Bone marrow (tissue), 2 donors: ENCODE measurements around the gene KLHL41.

Experiments used
- DNase-seq, 2 donors: peaks; one replicate each; lab custom pipeline; 2025; lab: John Stamatoyannopoulos, UW

Gene KLHL41

DNA sequence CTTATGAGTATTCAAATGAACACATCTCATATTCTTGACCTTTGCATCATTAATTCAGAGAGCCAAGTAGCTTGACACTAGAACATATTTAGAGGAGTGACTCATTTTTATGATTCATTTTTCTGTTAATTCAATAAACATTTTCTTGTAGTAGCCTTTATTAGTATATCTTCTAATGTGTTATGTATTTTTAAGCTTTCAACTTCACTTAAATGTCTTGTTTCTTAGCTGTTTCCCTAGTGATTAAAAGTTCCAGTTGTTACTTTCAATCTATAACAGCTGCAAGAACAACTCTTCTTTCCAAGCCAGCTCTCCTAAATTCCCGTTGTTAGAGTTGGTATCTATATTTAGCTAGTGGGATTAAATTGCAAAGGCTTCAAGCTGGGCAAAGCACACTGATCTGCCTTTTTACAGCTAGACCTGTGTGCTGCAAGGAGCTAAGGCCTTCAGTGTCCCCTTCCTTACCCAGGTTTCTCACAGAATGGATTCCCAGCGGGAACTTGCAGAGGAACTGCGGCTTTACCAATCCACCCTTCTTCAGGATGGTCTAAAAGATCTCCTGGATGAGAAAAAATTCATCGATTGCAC, at the start of gene KLHL41:
KLHL41 (plus strand) TSS at position 405 of the 588 bp plus-strand sequence; CDS start at position 482, 77 bp downstream.
- no peak for DNase-seq

DNA sequence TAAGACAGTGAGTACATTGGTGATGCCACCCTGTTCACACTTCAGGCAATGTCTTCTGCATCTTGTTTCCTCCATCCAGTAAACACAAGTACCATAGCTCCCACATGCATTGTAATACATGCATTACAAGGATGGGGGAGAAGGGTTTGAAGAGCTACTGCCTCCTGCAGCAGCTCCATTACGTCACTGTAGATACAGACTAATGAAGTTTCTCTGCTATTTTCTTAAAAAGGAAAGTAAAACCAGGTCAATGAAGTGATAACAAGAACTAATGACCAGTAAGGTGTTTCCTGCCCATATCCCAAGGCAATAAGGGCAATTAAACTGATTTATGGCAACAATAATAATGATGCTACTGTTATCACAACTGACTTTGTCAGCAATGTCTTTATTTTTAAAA, 48.4 kb upstream of the KLHL41 start:
- DNase-seq, result no peak

DNA sequence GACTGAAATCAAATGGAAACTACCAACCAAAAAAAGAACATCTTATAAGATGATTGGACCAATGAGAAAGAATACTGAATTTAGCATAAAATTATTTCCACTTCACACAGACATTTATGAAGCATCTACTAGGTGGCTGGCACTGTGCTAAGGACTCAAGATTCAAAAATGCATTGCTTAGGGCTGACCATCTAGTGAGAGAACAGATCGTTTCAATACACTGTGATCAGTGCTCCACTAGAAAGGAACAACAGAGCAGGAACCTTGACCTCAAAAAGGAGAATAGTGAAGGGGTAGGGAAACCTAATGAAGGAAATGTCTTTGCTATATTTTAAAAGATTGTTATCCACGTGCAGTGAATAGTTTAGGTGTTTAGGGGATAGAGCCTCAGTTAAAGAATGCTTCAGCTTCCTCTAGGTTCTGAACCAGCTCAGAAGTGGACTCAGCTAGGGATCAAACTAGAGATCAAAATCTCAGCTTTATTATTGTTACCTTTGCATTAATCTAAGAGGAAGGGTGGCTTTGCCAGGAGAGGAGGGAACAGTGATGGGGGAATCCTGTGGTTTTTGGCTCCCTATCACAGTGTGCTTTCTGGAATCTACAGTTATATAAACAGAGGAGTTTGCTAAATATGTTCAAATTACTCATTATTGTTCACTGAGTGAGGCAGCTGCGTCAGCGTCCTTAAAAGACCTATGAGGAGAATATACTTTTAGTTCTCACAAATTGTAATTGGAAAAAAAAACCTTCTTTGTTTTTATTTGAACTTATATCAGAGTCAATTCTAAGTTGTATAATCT, 46.4 kb upstream of the KLHL41 start:
- DNase-seq, result no peak

DNA sequence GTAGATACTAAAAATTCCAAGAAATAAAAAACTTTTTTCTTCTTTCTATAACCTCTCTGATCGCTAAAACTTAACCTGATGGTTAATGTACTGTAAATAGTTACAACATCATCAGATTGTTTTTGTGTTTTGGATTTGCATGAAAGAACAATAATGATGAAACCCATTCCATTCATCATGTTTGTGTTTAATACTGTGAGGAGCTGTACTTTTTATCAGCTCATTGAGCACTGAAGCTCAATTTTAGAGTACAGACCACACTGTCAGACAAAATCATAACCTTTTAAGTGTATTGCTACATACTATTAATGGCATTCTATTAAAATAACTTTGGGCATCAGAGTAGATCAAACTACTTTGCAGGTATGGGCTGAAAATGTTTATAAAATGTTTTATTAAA, 45.0 kb upstream of the KLHL41 start:
- no peak for DNase-seq

DNA sequence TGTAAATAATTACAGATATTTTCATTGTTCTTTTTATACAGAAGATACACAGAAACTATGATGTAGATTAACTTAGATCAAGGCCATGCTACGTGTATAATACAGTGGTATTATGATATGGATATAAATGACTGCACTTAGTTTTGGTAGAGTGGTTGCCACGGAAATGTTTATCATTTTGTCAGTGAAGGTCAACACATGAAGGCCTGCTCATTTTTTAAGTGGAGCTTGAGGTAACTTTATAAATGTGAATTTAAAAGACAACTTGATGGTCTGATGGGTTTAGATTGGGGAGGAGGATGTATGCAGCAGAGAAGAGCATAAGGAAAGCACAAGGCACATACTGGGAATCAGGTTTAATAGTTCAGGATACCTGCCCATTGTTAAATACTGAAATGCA, 44.6 kb upstream of the KLHL41 start:
- peak in 1 of 2 donors; percentile 14 for DNase-seq

DNA sequence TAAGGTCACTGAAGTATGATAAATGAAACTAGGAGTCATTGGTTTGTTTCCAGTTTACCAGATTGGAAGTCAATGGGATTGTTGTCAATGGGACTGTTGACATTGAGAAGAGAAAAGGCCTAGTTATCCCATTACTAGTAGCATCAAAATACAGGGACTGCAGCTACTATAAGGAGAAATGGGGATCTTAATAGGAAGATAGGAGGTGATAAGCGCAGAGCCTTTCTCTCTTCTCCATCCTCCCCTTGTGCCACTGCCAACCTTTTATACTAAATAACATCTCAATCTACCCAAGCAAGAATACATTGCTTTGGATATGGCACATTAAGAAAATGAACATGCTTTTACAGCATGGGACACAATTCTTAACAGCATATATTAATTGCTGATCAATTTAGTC, 40.7 kb upstream of the KLHL41 start:
- DNase-seq, result no peak

DNA sequence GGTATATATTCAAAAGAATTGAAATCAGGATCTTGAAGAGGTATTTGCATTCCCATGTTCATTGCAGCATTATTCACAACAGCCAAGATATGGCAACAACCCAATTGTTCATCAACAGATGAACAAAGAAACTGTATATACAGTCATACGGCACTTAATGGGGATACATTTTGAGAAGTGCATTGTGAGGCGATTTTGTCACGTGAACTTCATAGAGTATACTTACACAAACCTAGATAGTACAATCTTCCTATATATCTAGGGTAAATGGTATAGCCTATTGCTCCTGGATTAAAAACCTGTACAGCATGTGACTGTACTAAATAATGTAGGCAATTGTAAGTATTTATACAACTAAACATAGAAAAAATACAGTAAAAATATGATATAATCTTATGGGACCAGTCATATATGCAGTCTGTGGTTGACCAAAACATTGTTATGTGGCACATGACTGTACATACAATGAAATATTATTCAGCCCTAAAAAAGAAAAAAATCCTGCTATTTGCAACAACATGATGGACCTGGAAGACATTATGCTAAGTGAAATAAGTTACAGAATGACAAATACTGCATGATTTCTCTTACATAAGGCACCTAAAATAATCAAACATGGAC, 39.4 kb upstream of the KLHL41 start:
- DNase-seq, result no peak

DNA sequence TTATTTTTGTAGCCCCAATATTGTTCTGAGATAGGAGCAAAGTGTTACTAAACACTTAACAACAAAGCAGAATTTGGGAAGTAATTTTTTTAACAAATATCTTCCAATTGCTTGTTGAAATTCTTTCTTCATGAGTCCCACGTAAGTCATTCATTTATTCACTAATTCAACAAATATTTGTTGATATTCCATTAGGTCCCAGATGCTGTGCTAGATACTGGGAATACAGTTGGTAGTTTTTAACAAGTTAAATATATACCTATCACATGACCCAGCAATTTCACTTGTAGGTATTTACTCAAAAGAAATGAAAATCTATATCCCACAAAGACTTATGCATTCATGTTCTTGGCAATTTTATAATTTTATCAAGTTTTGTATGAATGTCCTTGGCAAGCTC, 37.3 kb upstream of the KLHL41 start:
- no peak for DNase-seq

DNA sequence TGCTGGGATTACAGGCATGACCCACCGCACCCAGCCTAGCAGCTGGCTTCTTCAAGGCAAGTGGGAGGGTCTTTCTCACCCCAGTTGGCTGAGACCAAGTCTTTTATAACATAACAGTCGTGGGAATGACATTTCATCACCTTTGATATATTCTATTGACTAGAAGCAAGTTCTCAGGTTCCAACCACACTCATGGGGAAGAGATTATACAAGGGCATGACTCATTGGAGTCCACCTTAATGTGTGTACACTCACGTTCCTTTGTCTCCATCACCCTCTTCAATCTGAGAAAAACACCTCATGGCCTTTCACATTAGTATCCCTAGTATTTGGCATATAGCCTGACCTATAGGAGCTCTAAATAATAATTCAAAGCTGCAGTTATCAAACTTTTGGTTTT, 33.0 kb upstream of the KLHL41 start:
- DNase-seq, result no peak

DNA sequence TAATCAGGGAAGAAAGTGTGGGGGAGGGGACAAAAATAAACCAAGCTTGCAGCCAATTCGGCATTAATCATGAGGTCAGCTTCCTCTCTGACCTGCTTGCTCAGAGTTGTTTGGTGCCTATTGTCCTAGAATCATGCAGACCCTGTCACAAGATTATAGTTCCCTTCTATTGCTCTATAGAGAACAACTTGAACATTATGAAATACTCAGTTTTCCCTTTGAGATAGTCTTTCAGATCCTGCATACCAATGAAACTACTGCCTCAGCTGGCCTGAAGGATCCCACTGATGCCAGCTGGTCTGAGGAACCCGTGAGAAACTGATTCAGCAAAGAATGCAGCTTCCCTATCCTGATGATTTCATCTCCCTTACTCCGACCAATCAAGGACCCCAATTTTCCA, 31.2 kb upstream of the KLHL41 start:
- no peak for DNase-seq

DNA sequence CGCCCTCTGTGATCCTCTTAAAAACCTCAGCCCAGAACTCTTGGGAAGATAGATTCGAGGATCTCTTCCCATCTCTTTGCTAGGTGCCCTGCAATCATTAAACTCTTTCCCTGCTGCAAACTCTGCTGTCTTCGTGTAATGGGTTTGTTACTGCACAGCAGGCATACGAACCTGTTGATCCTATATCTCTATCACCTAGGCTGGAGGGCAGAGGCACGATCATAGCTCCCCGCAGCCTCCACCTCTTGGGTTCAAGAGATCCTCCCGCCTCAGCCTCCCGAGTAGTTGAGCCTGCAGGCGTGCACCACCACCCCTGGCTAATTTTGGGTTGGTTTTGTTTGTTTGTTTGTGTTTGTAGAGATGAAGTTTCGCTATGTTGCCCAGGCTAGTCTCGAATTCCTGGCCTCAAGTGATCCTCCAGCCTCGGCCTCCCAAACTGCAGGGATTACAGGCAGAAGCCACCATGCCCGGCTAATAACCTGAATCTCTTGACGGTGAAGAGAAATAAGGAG, 30.7 kb upstream of the KLHL41 start:
- DNase-seq, result no peak

DNA sequence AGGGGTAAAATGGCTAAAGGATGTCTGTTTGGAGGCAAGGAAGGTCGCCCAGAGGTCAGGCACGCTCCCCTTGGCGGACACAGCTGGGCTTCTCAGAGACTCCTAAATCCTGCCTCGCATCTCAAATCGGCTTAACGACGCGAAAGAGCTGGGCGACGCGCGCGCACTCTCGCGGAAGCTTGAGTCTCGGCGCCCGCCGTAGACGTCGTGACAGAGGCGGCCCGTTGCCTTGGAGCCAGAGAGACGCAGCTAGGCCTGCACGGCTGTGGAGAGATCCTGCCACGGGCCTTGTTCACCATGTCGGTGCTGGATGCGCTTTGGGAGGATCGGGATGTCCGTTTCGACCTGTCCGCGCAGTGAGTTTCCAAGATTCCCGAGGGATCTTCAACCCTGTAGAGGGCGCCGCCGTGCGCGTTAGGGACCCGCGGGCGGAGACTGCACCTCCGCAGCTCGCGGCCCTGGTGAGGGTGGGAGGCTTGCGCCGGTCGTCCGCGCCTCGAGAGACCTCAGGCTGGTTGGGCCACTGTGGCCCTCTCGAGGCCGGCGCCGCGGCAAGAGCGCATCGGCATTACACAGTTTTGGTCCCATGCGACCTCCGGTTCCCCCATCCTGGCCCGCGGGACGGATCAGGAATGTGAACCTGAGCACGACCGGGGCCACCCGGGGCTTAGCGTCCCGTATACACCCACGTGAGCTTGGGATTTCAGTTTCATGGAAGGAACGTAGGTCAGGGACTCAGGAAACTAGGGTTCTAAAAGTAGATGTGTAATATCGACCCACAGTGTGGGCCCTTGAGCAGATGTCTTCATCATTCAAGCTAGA, 30.0 kb upstream of the KLHL41 start, which contains the start of gene BBS5:
BBS5 (plus strand) TSS at position 238 of the 822 bp plus-strand sequence; CDS start at position 298, 60 bp downstream.
- peak; percentile 9 to 72 for DNase-seq

DNA sequence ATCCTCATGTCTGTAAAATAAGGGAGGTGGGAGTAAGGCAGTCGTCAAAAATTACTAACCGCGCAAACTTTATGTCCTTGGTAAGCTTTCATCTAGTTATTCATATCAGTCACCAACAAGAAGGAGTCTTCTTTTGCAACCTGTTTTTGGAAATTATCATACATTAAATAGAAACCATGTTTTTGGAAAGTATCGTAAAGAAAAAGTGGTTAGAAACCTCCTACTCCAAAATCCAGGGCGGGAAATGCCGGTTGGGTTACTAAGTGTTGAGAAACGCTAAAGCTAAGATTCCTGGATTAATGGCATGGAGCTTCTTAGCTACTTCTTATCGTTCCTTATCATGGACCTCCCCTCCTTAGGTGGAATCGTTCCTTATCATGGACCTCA, 29.4 kb upstream of the KLHL41 start:
- DNase-seq, result no peak

DNA sequence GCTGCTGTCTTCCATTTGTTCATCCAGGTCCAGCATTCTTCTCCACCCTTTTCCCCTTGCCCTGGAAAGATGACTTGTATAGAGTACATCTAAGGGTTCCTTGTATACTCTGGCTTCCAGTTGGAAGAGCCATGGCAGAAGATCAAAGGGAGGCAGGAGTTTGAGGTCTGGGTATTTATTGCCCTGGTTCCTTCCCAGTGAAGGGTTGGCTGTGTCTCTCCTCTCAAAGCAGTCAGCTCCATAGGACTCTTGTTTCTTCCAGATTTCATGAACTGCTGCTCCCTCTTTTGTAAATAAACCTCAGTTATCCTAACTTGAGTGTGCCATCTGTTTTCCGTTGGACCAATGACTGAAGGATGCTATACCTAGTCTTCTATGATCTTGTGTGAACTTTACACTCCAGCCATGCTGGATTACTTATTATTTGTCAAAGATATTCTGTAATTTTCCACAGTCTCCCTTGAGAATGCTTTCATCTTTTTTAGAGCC, 23.8 kb upstream of the KLHL41 start:
- DNase-seq, result no peak

DNA sequence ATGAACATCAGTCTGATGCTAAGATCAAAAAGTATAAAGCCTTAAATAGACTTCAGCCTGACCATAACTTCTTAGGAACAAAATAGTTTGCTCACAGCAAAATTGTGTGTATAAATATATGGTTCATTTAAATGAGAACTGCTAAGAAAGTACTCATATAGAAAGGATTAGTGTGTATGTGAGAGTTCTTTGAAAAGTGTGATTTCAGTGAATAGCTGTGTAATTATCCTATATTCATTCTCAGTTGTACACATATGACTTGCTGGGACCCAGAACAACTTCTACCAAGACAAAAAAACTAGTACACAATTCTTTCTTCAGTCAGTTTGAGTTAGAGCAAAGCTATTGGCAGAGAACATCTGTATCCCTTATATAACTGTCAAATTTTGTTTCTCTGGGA, 23.0 kb upstream of the KLHL41 start:
- no peak for DNase-seq

DNA sequence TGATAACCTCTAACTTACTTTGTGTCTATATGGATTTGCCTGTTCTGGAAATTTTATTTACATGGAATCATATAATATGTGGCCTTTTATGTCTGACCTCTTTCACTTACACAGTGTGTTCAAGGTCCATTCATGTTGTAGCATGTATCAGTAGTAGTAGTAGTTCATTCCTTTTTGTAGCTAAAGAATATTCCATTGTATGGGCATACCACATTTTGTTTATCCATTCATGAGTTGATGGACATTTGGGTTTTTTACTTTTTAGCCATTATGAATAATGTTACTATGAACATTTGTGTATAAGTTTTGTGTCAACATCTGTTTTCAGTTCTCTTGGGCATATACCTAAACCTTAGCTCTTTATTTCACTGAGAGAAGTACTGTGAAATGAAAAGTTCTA, 18.7 kb upstream of the KLHL41 start:
- DNase-seq, result no peak

DNA sequence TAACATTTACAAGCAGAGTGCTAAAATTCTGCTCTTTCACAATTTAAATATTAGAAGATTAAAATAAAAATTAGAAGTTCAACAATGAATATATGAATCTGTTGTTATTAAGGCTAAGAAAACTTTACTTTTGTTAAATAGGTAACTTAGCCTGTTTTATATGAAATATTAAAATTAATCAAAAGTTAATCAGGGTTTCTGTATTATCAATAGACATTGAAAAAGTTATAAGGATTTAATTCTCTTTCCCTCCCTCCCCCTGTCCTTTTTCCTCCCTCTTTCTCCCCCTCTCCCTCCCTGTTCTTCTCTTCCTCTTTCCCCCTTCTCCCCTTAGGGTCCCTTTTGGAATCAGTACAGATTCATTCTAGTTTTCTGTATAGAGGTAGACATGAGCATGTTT, 18.1 kb upstream of the KLHL41 start:
- DNase-seq, result no peak

DNA sequence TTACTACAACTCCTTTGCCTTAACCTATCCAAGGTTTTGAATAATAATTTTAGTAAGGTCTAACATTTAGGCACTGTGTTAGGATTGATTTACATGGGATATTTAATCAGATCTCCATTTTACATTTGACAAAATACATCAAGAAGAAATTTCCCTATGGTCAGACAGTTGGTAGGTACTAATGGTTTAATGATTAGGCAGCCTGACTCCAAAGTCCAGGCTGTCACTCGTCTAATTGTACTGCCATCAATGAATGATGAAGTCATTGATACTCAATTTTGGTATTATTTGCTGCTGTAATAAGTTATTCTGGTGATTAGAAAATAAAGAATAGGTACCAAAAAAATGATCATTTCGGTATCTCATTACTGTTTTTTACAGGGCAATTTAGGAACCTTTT, 16.1 kb upstream of the KLHL41 start:
- no peak for DNase-seq

DNA sequence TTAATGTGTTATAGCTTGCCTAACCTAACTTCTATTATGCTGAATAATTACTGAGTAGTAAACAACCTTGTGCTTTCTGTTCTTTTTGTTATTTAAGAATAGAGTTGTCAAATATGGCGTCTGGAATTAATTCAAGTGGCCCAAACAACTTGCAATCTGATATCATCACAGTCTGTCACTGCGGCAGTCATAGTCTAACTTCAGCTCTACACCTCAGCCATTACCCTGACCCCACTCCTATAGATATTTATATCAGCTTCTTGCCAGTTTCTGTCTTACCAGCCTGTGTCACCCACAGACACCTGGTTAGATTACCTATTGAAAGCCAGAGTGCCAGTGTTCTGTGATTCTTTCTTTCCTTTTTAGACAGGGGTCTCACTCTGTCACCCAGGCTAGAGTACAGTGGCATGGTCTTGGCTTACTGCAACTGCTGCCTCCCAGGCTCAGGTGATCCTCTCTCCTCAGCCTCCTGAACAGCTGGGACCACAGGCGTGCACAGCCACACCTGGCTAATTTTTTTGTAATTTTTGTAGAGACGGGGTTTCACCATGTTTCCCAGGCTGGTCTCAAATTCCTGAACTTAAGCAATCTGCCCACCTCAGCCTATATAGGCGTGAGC, 14.1 kb upstream of the KLHL41 start:
- no peak for DNase-seq

DNA sequence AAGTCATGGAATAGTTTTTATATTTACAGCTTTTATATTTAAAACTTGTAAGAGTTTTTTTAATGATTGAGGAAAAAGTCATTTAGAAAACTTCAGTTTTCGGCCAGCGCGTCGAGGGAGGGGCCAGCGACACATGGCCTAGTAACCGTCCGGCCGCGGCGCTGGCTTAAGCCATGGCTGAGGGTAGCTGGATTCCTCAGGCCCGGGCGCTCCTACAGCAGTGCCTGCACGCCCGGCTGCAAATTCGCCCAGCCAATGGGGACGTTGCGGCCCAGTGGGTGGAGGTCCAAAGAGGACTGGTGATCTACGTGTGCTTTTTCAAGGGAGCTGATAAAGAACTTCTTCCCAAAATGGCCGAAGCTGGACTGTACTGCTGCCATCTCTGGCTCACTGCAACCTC, 4.9 kb upstream of the KLHL41 start:
- DNase-seq, result no peak

DNA sequence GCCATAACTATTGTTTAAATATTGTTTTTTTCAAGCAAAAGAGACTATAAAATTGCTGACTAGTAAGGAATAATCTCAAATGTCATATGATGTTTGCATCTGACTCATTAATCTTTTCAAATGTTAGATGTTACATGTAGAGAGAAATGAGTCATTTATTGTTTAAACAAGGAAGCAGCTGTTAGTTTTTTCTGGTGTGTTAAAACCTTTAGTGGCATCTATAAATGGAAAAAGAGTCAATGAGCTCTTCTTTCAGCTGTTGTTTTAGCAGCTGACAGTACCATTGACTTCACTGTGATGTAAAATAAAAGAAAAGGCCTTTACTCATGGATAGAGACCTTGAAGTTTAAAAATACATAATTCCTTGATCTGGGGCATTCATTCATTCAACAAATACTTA, 1.8 kb upstream of the KLHL41 start:
- peak in 1 of 2 donors; percentile 44 for DNase-seq

DNA sequence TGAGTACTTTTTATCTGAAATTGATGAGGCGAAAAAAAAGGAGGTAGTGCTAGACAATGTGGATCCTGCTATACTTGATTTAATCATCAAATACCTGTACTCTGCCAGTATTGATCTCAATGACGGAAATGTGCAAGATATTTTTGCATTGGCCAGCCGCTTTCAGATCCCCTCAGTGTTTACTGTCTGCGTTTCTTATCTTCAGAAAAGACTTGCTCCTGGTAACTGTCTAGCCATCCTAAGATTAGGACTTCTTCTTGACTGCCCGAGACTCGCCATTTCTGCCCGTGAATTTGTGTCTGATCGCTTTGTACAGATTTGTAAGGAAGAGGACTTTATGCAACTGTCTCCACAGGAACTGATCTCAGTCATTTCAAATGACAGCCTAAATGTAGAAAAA, 453 bp downstream of the KLHL41 start:
- no peak for DNase-seq
